HL-60 (cell line): ENCODE results near the gene STK32B.

Experiments
- DNase-seq, 2 experiments: peaks; one replicate each; pipeline ENCODE4 v3.0.0-alpha.2; 2010 to 2020; ENCODE audit warnings: low read depth in 1 of 2, low spot score in 1 of 2
- H3K27ac ChIP-seq: fragments of 250-450 bp; sonication (Bioruptor Pico); replicated peaks from 2 replicates; pipeline ENCODE4 v1.5.1; 2020; ENCODE audit warnings: mild to moderate bottlenecking, moderate library complexity
- H3K27me3 ChIP-seq: fragments of 250-450 bp; sonication (Bioruptor Pico); 2 replicates; pipeline ENCODE4 v1.5.1; 2021; ENCODE audit warnings: mild to moderate bottlenecking, moderate library complexity; ENCODE audit not compliant: insufficient read depth, poor library complexity, severe bottlenecking
- H3K4me3 ChIP-seq: replicated peaks from 2 replicates; pipeline ENCODE4 v1.5.1; 2011; ENCODE audit warnings: mild to moderate bottlenecking, control low read depth, low read length; ENCODE audit not compliant: insufficient read depth
- CTCF ChIP-seq: IDR thresholded peaks from one replicate; pipeline ENCODE4 v1.5.1; 2011; ENCODE audit warnings: low read length, control low read depth, inconsistent platforms; ENCODE audit not compliant: insufficient read depth
- GABPA ChIP-seq: IDR thresholded peaks from 2 replicates; pipeline ENCODE4 v1.6.1; 2012; ENCODE audit warnings: low read depth
- POLR2AphosphoS5 ChIP-seq: IDR thresholded peaks from 2 replicates; pipeline ENCODE4 v1.6.1; 2012; ENCODE audit warnings: low read depth
- REST ChIP-seq: IDR thresholded peaks from 2 replicates; pipeline ENCODE4 v1.6.1; 2012; ENCODE audit warnings: low read depth; ENCODE audit not compliant: insufficient replicate concordance
- SPI1 ChIP-seq: IDR thresholded peaks from 2 replicates; pipeline ENCODE4 v1.6.1; 2012; ENCODE audit warnings: low read depth, mild to moderate bottlenecking, borderline replicate concordance

Gene STK32B

GRCh38 chr4:5079581-5079980 is 28.3 kb downstream of the STK32B start:
- no peak for TF ChIP-seq POLR2AphosphoS5
- no peak for TF ChIP-seq CTCF
- TF ChIP-seq GABPA = no peak
- TF ChIP-seq SPI1 = no peak
- no peak for TF ChIP-seq REST

GRCh38 chr4:5081441-5081999 is 30.2 kb downstream of the STK32B start:
- DNase-seq = no peak
- Histone ChIP-seq H3K27ac (no peak overlapping the region), H3K4me3 (no peak overlapping the region), H3K27me3 (no peaks in the 10 kb centered on the region)
- TF ChIP-seq GABPA = no peak
- TF ChIP-seq REST = no peak
- TF ChIP-seq POLR2AphosphoS5 = no peak
- TF ChIP-seq CTCF = no peak
- no peak for TF ChIP-seq SPI1

More at GRCh38 chr4:5079581-5079980, 28.3 kb downstream of the STK32B start:
- Histone ChIP-seq H3K4me3 (no peak overlapping the region), H3K27me3 (no peaks in the 10 kb centered on the region), H3K27ac (no peak overlapping the region)
- DNase-seq = no peak

GRCh38 chr4:5082376-5082775 is 31.1 kb downstream of the STK32B start:
- Histone ChIP-seq H3K4me3 (no peak overlapping the region), H3K27ac (no peak overlapping the region), H3K27me3 (no peaks in the 10 kb centered on the region)
- TF ChIP-seq GABPA (no peak), SPI1 (no peak), POLR2AphosphoS5 (no peak), REST (no peak), CTCF (no peak)
- no peak for DNase-seq
